ENCODE measurements around the gene LEPROT.

Gene LEPROT

DNA sequence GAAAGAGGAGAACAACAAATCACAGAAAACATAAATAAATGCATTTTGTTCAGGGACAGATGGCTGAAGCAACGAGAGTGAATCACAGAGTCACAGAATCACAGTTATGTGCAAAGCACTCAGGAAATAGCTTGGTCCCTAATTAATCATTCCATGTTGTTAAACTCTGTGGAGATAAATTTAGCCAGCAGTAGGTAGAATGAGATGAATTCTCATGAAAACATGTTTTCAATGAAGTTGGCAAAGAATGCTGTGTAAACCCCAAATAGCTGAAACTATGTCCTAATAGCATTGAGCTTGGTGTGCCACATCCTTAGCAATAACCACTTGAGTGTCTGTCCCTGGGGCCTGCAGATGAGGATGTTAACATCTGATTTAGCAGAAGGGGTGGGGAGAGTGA is 20.4 kb downstream of the LEPROT start:
- ChIA-PET POLR2A (no interaction called here), CTCF (interaction anchor here (0.5 to 3.0 kb wide), 6 partner anchors 10 to 247 kb away, joined by 3 to 17 read pairs (median 4); no protein-coding TSS in a partner anchor)
- Histone ChIP-seq H3K4me1 (ENCODE audit: control insufficient read depth, insufficient read depth, low read length) (peaks cover 5% of the 10 kb centered on the region; the same call in 1 of the 2 replicates), H3K4me3 (ENCODE audit: low read depth, low read length) (no peak overlapping the region), H3K27ac (ENCODE audit: extremely low read depth, low read depth, low read length) (no peak overlapping the region), H3K9me3 (ENCODE audit: control insufficient read depth, insufficient read depth, low read depth, low read length) (no peaks in the 10 kb centered on the region), H3K36me3 (ENCODE audit: control insufficient read depth in 2 of 2, insufficient read depth in 1 of 2, low read length in 2 of 2) (no peaks in the 10 kb centered on the region)
- TF ChIP-seq ZNF626 (tag by site-specific recombination; IDR thresholded peaks at IDR 0.05) (no peak), SETDB1 (IDR thresholded peaks at IDR 0.05; ENCODE audit: insufficient read length, low read length) (no peak), MYNN (tag by site-specific recombination; IDR thresholded peaks at IDR 0.05; ENCODE audit: borderline replicate concordance) (no peak), ZNF701 (tag by site-specific recombination; IDR thresholded peaks at IDR 0.05) (no peak), KLF10 (tag by site-specific recombination; IDR thresholded peaks at IDR 0.05) (no peak), YY2 (tag by site-specific recombination; IDR thresholded peaks at IDR 0.05) (no peak), ZNF221 (tag by site-specific recombination; IDR thresholded peaks at IDR 0.05; ENCODE audit: borderline replicate concordance) (no peak), ZNF600 (tag by site-specific recombination; IDR thresholded peaks at IDR 0.05) (no peak), ZNF777 (tag by site-specific recombination; IDR thresholded peaks at IDR 0.05; ENCODE audit: borderline replicate concordance) (no peak), ZNF658 (tag by site-specific recombination; IDR thresholded peaks at IDR 0.05) (no peak), ZNF791 (tag by site-specific recombination; IDR thresholded peaks at IDR 0.05) (no peak)
- TF ChIP-seq, protein P1, sequence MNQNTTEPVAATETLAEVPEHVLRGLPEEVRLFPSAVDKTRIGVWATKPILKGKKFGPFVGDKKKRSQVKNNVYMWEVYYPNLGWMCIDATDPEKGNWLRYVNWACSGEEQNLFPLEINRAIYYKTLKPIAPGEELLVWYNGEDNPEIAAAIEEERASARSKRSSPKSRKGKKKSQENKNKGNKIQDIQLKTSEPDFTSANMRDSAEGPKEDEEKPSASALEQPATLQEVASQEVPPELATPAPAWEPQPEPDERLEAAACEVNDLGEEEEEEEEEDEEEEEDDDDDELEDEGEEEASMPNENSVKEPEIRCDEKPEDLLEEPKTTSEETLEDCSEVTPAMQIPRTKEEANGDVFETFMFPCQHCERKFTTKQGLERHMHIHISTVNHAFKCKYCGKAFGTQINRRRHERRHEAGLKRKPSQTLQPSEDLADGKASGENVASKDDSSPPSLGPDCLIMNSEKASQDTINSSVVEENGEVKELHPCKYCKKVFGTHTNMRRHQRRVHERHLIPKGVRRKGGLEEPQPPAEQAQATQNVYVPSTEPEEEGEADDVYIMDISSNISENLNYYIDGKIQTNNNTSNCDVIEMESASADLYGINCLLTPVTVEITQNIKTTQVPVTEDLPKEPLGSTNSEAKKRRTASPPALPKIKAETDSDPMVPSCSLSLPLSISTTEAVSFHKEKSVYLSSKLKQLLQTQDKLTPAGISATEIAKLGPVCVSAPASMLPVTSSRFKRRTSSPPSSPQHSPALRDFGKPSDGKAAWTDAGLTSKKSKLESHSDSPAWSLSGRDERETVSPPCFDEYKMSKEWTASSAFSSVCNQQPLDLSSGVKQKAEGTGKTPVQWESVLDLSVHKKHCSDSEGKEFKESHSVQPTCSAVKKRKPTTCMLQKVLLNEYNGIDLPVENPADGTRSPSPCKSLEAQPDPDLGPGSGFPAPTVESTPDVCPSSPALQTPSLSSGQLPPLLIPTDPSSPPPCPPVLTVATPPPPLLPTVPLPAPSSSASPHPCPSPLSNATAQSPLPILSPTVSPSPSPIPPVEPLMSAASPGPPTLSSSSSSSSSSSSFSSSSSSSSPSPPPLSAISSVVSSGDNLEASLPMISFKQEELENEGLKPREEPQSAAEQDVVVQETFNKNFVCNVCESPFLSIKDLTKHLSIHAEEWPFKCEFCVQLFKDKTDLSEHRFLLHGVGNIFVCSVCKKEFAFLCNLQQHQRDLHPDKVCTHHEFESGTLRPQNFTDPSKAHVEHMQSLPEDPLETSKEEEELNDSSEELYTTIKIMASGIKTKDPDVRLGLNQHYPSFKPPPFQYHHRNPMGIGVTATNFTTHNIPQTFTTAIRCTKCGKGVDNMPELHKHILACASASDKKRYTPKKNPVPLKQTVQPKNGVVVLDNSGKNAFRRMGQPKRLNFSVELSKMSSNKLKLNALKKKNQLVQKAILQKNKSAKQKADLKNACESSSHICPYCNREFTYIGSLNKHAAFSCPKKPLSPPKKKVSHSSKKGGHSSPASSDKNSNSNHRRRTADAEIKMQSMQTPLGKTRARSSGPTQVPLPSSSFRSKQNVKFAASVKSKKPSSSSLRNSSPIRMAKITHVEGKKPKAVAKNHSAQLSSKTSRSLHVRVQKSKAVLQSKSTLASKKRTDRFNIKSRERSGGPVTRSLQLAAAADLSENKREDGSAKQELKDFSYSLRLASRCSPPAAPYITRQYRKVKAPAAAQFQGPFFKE (tag by site-specific recombination; IDR thresholded peaks at IDR 0.05; ENCODE audit: borderline replicate concordance) = no peak
- TF ChIP-seq, protein P2, sequence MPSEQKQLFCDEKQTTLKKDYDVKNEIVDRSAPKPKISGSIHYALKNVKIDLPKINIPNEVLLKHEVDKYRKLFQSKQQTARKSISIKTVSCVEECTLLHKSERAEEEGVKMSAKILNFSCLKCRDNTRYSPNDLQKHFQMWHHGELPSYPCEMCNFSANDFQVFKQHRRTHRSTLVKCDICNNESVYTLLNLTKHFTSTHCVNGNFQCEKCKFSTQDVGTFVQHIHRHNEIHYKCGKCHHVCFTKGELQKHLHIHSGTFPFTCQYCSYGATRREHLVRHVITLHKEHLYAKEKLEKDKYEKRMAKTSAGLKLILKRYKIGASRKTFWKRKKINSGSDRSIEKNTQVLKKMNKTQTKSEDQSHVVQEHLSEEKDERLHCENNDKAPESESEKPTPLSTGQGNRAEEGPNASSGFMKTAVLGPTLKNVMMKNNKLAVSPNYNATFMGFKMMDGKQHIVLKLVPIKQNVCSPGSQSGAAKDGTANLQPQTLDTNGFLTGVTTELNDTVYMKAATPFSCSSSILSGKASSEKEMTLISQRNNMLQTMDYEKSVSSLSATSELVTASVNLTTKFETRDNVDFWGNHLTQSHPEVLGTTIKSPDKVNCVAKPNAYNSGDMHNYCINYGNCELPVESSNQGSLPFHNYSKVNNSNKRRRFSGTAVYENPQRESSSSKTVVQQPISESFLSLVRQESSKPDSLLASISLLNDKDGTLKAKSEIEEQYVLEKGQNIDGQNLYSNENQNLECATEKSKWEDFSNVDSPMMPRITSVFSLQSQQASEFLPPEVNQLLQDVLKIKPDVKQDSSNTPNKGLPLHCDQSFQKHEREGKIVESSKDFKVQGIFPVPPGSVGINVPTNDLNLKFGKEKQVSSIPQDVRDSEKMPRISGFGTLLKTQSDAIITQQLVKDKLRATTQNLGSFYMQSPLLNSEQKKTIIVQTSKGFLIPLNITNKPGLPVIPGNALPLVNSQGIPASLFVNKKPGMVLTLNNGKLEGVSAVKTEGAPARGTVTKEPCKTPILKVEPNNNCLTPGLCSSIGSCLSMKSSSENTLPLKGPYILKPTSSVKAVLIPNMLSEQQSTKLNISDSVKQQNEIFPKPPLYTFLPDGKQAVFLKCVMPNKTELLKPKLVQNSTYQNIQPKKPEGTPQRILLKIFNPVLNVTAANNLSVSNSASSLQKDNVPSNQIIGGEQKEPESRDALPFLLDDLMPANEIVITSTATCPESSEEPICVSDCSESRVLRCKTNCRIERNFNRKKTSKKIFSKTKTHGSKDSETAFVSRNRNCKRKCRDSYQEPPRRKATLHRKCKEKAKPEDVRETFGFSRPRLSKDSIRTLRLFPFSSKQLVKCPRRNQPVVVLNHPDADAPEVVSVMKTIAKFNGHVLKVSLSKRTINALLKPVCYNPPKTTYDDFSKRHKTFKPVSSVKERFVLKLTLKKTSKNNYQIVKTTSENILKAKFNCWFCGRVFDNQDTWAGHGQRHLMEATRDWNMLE (tag by site-specific recombination; conservative IDR thresholded peaks at IDR 0.05; ENCODE audit: low read depth) = no peak
- TF ChIP-seq, protein P3, sequence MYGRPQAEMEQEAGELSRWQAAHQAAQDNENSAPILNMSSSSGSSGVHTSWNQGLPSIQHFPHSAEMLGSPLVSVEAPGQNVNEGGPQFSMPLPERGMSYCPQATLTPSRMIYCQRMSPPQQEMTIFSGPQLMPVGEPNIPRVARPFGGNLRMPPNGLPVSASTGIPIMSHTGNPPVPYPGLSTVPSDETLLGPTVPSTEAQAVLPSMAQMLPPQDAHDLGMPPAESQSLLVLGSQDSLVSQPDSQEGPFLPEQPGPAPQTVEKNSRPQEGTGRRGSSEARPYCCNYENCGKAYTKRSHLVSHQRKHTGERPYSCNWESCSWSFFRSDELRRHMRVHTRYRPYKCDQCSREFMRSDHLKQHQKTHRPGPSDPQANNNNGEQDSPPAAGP (tag by site-specific recombination; IDR thresholded peaks at IDR 0.05) = no peak

All from HEK293 (cell line).